Lower leg skin (tissue), 4 donors: ENCODE data around the gene COQ2. TPM values are rescaled to one million over a fixed set of nuclear protein-coding genes. Genes with fewer than 3 reads are reported as not detected.

Experiments
- DNase-seq, 2 donors: peaks; one replicate each; pipeline ENCODE4 v3.0.0-alpha.2; 2019; ENCODE audit warnings: low spot score in 2 of 2
- H3K4me3 ChIP-seq: fragments of 200-600 bp; sonication (generic); 2 replicates; pipeline ENCODE4 v1.5.1; 2017; ENCODE audit warnings: mild to moderate bottlenecking, low read depth; ENCODE audit not compliant: poor library complexity, severe bottlenecking
- POLR2A ChIP-seq, 2 donors: fragments of 450-650 bp; IDR thresholded peaks; one replicate each; pipeline ENCODE4 v1.6.1; 2016 to 2017; ENCODE audit warnings: antibody characterized with exemption in 2 of 2, mild to moderate bottlenecking in 1 of 2, moderate library complexity in 1 of 2
- WGBS, 2 donors: methylation state at CpG; one replicate each; pipeline ENCODE4 v1.1.5; 2018; 5-methylcytosine and 5-hydroxymethylcytosine counted together
- intact Hi-C: fragments of 100-400 bp; cut with DNase I; formaldehyde crosslinking; loops from one replicate; pipeline ENCODE4 v1.15.0; 2023; ENCODE audit warnings: low total_unique reads
- total RNA-seq, 4 donors: library from RNA; depleted of rRNA; stranded (reverse); fragments of >200 nt; gene quantifications; one replicate each; pipeline ENCODE4 v1.1.0, GENCODE V29; 2016
- TF ChIP-seq, protein P1 (sequence below), 3 donors: fragments of 450-650 bp; IDR thresholded peaks; one replicate each; pipeline ENCODE4 v1.5.1; 2016; ENCODE audit warnings: antibody characterized with exemption in 3 of 3, mild to moderate bottlenecking in 3 of 3, moderate library complexity in 2 of 3

The COQ2 gene
- total RNA-seq, 4 donors from 2014 or later, result 9.7 to 20.1 (median 12.6) TPM

DNA sequence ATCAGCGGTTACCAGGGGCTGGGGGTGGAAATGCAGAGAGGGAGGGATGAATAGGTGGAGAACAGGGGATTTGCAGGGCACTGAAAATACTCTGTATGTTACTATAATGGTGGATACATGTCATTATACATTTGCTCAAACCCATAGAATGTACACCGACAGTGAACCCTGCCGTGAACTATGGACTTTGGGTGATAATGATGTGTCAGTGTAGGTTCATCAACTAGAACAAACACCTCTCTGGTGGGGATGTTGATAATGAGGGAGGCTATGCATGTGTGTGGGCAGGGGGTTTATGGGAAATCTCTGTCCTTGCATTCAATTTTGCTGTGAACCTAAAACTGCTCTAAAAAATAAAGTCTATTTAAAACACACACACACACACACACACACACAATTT lies 38.5 kb upstream of the COQ2 start:
- intact Hi-C loops, result no loop called here
- H3K4me3 ChIP-seq, result no peak overlapping the region
- no peak for DNase-seq
- 89 to 96% methylated on average over 3 of the region's 3 CpGs for WGBS, 2 donors
- TF ChIP-seq POLR2A (IDR thresholded peaks at IDR 0.05), result no peak
- TF ChIP-seq, protein P1, sequence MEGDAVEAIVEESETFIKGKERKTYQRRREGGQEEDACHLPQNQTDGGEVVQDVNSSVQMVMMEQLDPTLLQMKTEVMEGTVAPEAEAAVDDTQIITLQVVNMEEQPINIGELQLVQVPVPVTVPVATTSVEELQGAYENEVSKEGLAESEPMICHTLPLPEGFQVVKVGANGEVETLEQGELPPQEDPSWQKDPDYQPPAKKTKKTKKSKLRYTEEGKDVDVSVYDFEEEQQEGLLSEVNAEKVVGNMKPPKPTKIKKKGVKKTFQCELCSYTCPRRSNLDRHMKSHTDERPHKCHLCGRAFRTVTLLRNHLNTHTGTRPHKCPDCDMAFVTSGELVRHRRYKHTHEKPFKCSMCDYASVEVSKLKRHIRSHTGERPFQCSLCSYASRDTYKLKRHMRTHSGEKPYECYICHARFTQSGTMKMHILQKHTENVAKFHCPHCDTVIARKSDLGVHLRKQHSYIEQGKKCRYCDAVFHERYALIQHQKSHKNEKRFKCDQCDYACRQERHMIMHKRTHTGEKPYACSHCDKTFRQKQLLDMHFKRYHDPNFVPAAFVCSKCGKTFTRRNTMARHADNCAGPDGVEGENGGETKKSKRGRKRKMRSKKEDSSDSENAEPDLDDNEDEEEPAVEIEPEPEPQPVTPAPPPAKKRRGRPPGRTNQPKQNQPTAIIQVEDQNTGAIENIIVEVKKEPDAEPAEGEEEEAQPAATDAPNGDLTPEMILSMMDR (IDR thresholded peaks at IDR 0.05), result no peak

DNA sequence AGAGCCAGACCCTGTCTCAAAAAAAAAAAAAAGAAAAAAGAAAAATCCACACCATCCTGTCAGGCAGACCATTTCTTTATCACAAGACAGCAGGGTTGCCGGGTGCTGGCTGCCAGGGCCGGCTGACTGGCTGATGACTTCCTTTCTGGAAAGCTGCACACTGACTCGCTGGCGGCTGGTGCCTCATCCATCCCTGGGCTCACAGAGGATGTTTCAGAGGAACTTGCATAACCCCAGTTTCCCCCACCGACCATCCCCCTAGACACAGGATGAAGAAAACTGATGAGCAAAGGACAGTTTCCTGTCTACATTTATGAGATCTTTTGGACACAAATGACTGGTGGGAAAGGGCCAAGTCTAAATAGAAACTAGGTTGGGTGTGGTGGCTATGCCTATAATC lies 36.0 kb upstream of the COQ2 start:
- DNase-seq, result peak; percentile 50 to 89
- TF ChIP-seq, protein P1 (IDR thresholded peaks at IDR 0.05), result no peak
- no peak for TF ChIP-seq POLR2A (IDR thresholded peaks at IDR 0.05)
- intact Hi-C loops, result no loop called here
- H3K4me3 ChIP-seq, result no peak overlapping the region
- 53 to 57% methylated on average over 5 of the region's 5 CpGs for WGBS, 2 donors

DNA sequence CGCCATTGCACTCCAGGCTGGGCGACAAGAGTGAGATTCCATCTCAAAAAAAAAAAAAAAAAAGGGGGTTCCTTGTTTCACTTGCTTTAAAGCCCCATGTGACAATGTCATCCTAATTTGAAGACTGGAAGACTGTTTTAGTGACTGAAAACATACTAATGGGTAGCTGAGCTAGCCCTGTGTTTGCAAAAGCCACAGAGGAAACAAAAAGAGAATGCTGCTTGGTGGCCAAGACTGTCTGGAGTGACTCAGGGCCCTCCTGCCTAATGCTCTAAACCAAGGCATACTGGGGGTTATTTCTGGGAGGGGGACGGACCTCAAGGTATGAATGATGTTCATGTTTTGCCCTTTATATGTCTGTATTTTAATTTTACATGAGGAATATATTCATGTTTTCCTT lies 34.1 kb upstream of the COQ2 start:
- WGBS, 2 donors, result 84% methylated on average over 3 of the region's 3 CpGs
- no peak for DNase-seq
- intact Hi-C loops, result no loop called here
- no peak for TF ChIP-seq POLR2A (IDR thresholded peaks at IDR 0.05)
- TF ChIP-seq, protein P1 (IDR thresholded peaks at IDR 0.05), result no peak
- H3K4me3 ChIP-seq, result no peak overlapping the region

DNA sequence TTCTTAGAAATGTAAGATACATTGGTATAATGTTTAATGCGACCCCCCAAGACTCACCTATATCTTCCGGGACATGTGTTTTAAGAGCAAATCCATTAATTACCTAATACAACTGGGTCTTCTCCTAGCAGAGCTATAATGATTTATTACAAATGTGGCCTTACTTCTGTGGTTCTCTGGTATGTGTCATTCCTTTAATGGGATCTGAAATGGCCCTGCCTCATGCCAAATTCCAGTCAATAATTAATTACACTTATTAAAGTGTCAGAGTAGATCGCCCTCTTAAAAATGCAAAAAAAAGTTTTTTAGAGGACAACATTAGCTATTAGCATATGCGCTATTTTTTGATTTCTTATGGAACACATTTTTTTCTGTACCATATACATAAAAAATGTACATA lies 33.1 kb upstream of the COQ2 start:
- no peak overlapping the region for H3K4me3 ChIP-seq
- intact Hi-C loops, result no loop called here
- 67 to 88% methylated on average over 4 of the region's 4 CpGs for WGBS, 2 donors
- DNase-seq, result no peak
- TF ChIP-seq POLR2A (IDR thresholded peaks at IDR 0.05), result no peak
- TF ChIP-seq, protein P1 (IDR thresholded peaks at IDR 0.05), result no peak

DNA sequence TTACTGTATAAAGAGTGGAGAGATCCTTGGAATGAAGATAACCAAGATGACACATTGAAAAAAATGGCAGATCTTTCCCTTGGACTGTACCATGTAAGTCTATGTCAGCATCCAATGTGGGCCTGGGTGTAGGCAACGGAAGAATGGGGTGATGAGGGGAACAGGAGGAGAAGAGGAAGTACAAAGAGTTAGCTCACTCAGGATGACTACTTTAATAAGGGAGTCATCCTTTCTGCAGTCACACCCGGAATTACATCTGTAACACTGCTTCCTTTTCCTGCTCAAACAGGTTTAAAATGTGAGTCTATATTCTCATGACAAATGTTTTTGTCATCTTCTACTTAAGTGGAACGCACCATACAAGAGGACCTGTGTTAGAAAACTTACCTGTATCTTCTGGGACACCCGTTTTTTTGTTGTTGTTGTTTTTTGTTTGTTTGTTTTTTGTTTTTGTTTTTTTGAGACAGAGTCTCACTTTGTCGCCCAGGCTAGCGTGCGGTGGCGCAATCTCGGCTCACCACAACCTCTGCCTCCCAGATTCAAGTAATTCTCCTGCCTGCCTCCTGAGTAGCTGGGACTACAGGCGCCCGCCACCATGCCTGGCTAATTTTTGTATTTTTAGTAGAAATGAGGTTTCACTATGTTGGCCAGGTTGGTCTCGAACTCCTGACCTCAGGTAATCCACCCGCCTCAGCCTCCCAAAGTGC lies 32.0 kb upstream of the COQ2 start:
- no peak for DNase-seq
- intact Hi-C loops, result no loop called here
- H3K4me3 ChIP-seq, result no peak overlapping the region
- 84 to 85% methylated on average over 13 of the region's 13 CpGs for WGBS, 2 donors
- TF ChIP-seq, protein P1 (IDR thresholded peaks at IDR 0.05), result no peak
- no peak for TF ChIP-seq POLR2A (IDR thresholded peaks at IDR 0.05)

DNA sequence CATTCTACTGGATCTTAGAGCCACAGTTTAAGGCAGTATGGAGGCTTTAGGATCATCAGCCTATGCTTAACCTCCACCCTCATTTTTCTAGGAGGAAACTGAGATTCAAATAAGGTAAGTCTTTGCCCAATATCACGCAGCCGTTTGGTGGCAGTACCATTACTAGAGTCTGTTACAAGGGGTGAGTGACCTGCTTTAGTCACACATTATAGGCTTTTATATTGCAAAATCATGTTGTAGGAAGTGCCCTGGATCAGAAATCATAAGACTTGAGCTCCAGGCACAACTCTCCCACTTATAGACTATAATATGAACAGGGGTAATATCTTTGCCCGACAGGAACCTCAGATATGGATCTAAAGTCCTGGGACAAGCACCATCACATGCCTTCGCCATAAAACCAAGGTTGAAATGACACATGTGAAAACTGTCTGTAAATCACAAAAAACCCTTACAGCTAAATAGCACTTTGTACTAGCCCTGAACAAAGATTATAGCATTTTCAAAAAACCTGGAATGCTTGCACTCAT lies 30.8 kb upstream of the COQ2 start:
- WGBS, 2 donors, result 86 to 88% methylated on average over 4 of the region's 4 CpGs
- no peak overlapping the region for H3K4me3 ChIP-seq
- DNase-seq, result no peak
- intact Hi-C loops, result no loop called here
- TF ChIP-seq, protein P1 (IDR thresholded peaks at IDR 0.05), result no peak
- no peak for TF ChIP-seq POLR2A (IDR thresholded peaks at IDR 0.05)
